GM12874 (cell line): ENCODE data around the gene PDE6C.

ENCODE experiments used
- CTCF ChIP-seq: IDR thresholded peaks from 2 replicates; pipeline ENCODE4 v1.5.1; 2011; ENCODE audit warnings: low read depth, mild to moderate bottlenecking, control low read depth, low read length, moderate library complexity; ENCODE audit not compliant: insufficient read depth

Gene PDE6C

GRCh38 chr10:93672022-93672678 is 59.8 kb downstream of the PDE6C start:
- TF ChIP-seq CTCF, result no peak

- TF ChIP-seq CTCF, result no peak
These were observed 60.6 kb downstream of the PDE6C start for GRCh38 chr10:93672890-93673289.

GRCh38 chr10:93673791-93674190 is 61.5 kb downstream of the PDE6C start:
- no peak for TF ChIP-seq CTCF

GRCh38 chr10:93678386-93678785 is 66.0 kb downstream of the PDE6C start:
- TF ChIP-seq CTCF, result no peak

- no peak for TF ChIP-seq CTCF
These were observed 66.7 kb downstream of the PDE6C start for GRCh38 chr10:93678805-93679587.

- no peak for TF ChIP-seq CTCF
These were observed 68.2 kb downstream of the PDE6C start for GRCh38 chr10:93680412-93681047.

GRCh38 chr10:93687737-93688136 is 75.4 kb downstream of the PDE6C start:
- no peak for TF ChIP-seq CTCF
